Measurements from ENCODE around the gene CPNE7.

GRCh38 chr16:89586853-89587252 is 11.3 kb downstream of the CPNE7 start:
- no peak for TF ChIP-seq CTCF (conservative IDR thresholded peaks at IDR 0.05; ENCODE audit: low read depth, low read length)
- no peak for TF ChIP-seq EZH2 (IDR thresholded peaks at IDR 0.05; ENCODE audit: borderline replicate concordance, low read depth, low read length, poor library complexity, severe bottlenecking)
